Measurements from ENCODE around the gene RAPGEF2. TPM values are rescaled to one million over a fixed set of nuclear protein-coding genes. Genes with fewer than 3 reads are reported as not detected.

The RAPGEF2 gene
- total and polyA plus RNA-seq, 2 of the 8 experiments (the other 6 are each of a cell fraction or from before 2014, with no cell fraction given) = 24.4 to 48.6 TPM

DNA sequence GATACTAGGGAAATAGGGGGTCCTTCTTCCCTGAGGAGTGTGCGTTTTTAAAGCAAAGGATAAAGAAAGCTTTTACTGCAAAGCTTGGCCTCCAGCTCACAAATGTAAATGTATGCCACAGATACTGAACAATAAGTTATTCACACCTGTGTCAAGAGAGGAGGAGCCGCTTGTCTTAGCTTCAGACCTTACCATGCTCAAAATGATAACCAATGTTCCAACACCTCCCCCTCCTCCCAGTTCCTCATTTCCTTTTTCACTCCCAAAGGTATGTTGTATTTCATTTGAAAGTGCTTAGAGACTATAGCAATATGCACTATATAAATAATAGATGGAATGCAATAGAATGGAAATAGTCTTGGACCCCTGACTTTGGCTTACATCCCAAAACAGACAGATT lies 47.0 kb upstream of the RAPGEF2 start:
- WGBS, 2 experiments (ENCODE audit: extremely low coverage in 1 of 2, insufficient coverage in 1 of 2, insufficient read length in 1 of 2, insufficient replicate concordance in 2 of 2, low coverage in 1 of 2, low lambda C conversion rate in 2 of 2, missing lambda C conversion rate in 1 of 2) = 58% methylated on average over 2 of the region's 2 CpGs; no CpG with 5 or more reads in 1 of the 2 experiments
- H3K4me2 ChIP-seq (ENCODE audit: insufficient read depth in 1 of 2, low read depth in 2 of 2, low read length in 2 of 2) = no peak overlapping the region

More for the DNA sequence above, 47.0 kb upstream of the RAPGEF2 start:
- Histone ChIP-seq H4K8ac (ENCODE audit: extremely low read depth, insufficient read depth, low read length) (no peak overlapping the region), H3K27me3 (replicated peaks in 1 of 4; ENCODE audit: control insufficient read depth in 3 of 4, extremely low read depth in 1 of 4, insufficient read depth in 3 of 4, low read length in 3 of 4) (no peaks in the 10 kb centered on the region), H2BK15ac (ENCODE audit: low read length) (no peak overlapping the region), H4K5ac (ENCODE audit: insufficient read length, low read depth, low read length) (no peak overlapping the region), H3K4ac (replicated peaks; ENCODE audit: insufficient read length, low read depth, low read length) (no peak overlapping the region), H2BK5ac (ENCODE audit: low read depth, low read length) (no peak overlapping the region), H2AFZ (ENCODE audit: low read length) (no peak overlapping the region), H3K36me3 (ENCODE audit: control insufficient read depth in 2 of 4, insufficient read depth in 4 of 4, low read length in 3 of 4) (no peaks in the 10 kb centered on the region), H3K9ac (replicated peaks in 1 of 4; ENCODE audit: extremely low read depth in 1 of 4, low read depth in 3 of 4, low read length in 3 of 4) (no peak overlapping the region), H3K23me2 (ENCODE audit: low read depth, low read length) (no peaks in the 10 kb centered on the region), H3K14ac (ENCODE audit: insufficient read length) (no peak overlapping the region), H3K56ac (replicated peaks; ENCODE audit: insufficient read length, low read depth, low read length) (no peak overlapping the region), H4K20me1 (replicated peaks in 1 of 2; ENCODE audit: control insufficient read depth in 1 of 2, insufficient read depth in 2 of 2, low read length in 2 of 2) (no peaks in the 10 kb centered on the region), H3K18ac (ENCODE audit: extremely low read depth, low read length) (no peak overlapping the region), H2BK120ac (replicated peaks; ENCODE audit: low read depth, low read length) (no peak overlapping the region), H3K4me3 (ENCODE audit: extremely low read depth in 1 of 4, insufficient read depth in 2 of 4, low read depth in 3 of 4, low read length in 4 of 4) (no peak overlapping the region), H3K27ac (ENCODE audit: low read depth, low read length) (no peak overlapping the region), H4K91ac (replicated peaks; ENCODE audit: insufficient read length, low read length) (no peak overlapping the region), H2AK5ac (ENCODE audit: low read depth, low read length) (no peak overlapping the region), H3K9me3 (ENCODE audit: insufficient read depth in 2 of 2, low read depth in 1 of 2, low read length in 1 of 2) (no peaks in the 10 kb centered on the region), H3K79me1 (ENCODE audit: low read depth, low read length) (no peaks in the 10 kb centered on the region), H3K4me1 (replicated peaks in 1 of 4; ENCODE audit: control insufficient read depth in 3 of 4, insufficient read depth in 4 of 4, low read length in 3 of 4) (peaks cover 0 to 11% (median 9%) of the 10 kb centered on the region in 4 experiments; a peak in 6 of 7 replicates), H3K79me2 (ENCODE audit: control insufficient read depth in 1 of 2, insufficient read depth in 2 of 2, low read length in 2 of 2) (no peaks in the 10 kb centered on the region), H2BK20ac (ENCODE audit: low read length) (no peak overlapping the region), H2BK12ac (ENCODE audit: low read depth, low read length) (no peak overlapping the region), H3K23ac (ENCODE audit: insufficient read length) (no peak overlapping the region)
- CTCF ChIA-PET (ENCODE audit: partially characterized antibody) = interaction anchor here (1.1 to 1.5 kb wide), 3 partner anchors 10 to 148 kb away, joined by 3 to 4 read pairs (median 3); no protein-coding TSS in a partner anchor
- POLR2A ChIA-PET (ENCODE audit: partially characterized antibody) = no interaction called here
- FAIRE-seq = no peak
- no peak for DNase-seq (ENCODE audit: low read depth in 1 of 2, low spot score in 2 of 2)
- no peak for TF ChIP-seq BRCA1 (IDR thresholded peaks at IDR 0.05; ENCODE audit: low read depth, low read length)

Measured in H1 (cell line).